MM.1S (cell line): ENCODE measurements around the gene PPP6R3.

Experiments used
- DNase-seq: peaks from one replicate; pipeline ENCODE4 v3.0.0-alpha.2; 2015
- H2AFZ ChIP-seq: fragments of 300-600 bp; sonication (generic); 2 replicates; pipeline ENCODE4 v1.6.0; 2016; ENCODE audit warnings: antibody characterized with exemption, low read length
- H3F3A ChIP-seq: fragments of 300-600 bp; sonication (generic); 2 replicates; pipeline ENCODE4 v1.6.1; 2016; ENCODE audit warnings: mild to moderate bottlenecking, antibody characterized with exemption, low read length, moderate library complexity, mixed read lengths; ENCODE audit not compliant: insufficient read depth
- H3K27ac ChIP-seq: fragments of 300-600 bp; sonication (generic); 2 replicates; pipeline ENCODE4 v1.5.1; 2016; ENCODE audit warnings: mild to moderate bottlenecking, low read length
- H3K27me3 ChIP-seq: fragments of 300-600 bp; sonication (generic); replicated peaks from 2 replicates; pipeline ENCODE4 v1.6.0; 2016; ENCODE audit warnings: low read length; ENCODE audit not compliant: insufficient read depth
- H3K36me3 ChIP-seq: fragments of 300-600 bp; sonication (generic); replicated peaks from 2 replicates; pipeline ENCODE4 v1.6.1; 2016; ENCODE audit warnings: mild to moderate bottlenecking, low read length, mixed read lengths; ENCODE audit not compliant: insufficient read depth
- H3K4me1 ChIP-seq: fragments of 300-600 bp; sonication (generic); 2 replicates; pipeline ENCODE4 v1.6.1; 2016; ENCODE audit warnings: low read length, mixed read lengths
- H3K4me2 ChIP-seq: fragments of 300-600 bp; sonication (generic); 2 replicates; pipeline ENCODE4 v1.6.0; 2016; ENCODE audit warnings: low read depth, low read length
- H3K4me3 ChIP-seq: fragments of 300-600 bp; sonication (generic); 2 replicates; pipeline ENCODE4 v1.5.1; 2016; ENCODE audit warnings: low read length, mixed read lengths
- H3K79me2 ChIP-seq: fragments of 300-600 bp; sonication (generic); 2 replicates; pipeline ENCODE4 v1.6.1; 2016; ENCODE audit warnings: mixed run types, low read length, mixed read lengths
- H3K9ac ChIP-seq: fragments of 300-600 bp; sonication (generic); 2 replicates; pipeline ENCODE4 v1.6.1; 2016; ENCODE audit warnings: low read length, mixed read lengths
- H3K9me2 ChIP-seq: fragments of 300-600 bp; sonication (generic); replicated peaks from 2 replicates; pipeline ENCODE4 v1.6.1; 2016; ENCODE audit warnings: mild to moderate bottlenecking, low read length, mixed read lengths; ENCODE audit not compliant: insufficient read depth
- H3K9me3 ChIP-seq: fragments of 300-600 bp; sonication (generic); replicated peaks from 2 replicates; pipeline ENCODE4 v1.6.1; 2016; ENCODE audit warnings: mild to moderate bottlenecking, low read length, mixed read lengths; ENCODE audit not compliant: insufficient read depth
- H4K20me1 ChIP-seq: fragments of 300-600 bp; sonication (generic); 2 replicates; pipeline ENCODE4 v1.6.1; 2016; ENCODE audit warnings: mild to moderate bottlenecking, low read length, moderate library complexity, mixed read lengths; ENCODE audit not compliant: insufficient read depth
- EZH2 ChIP-seq: fragments of 300-600 bp; sonication (generic); optimal IDR thresholded peaks from 2 replicates; pipeline ENCODE3; 2017; ENCODE audit warnings: low read depth, mild to moderate bottlenecking, antibody characterized with exemption, low read length, mixed read lengths
- EZH2phosphoT487 ChIP-seq: fragments of 300-600 bp; sonication (generic); IDR thresholded peaks from 2 replicates; pipeline ENCODE4 v1.6.1; 2018; ENCODE audit warnings: antibody characterized with exemption, low read length
- TF ChIP-seq, protein P1 (sequence below): fragments of 300-600 bp; sonication (generic); IDR thresholded peaks from 2 replicates; pipeline ENCODE4 v1.5.1; 2016; ENCODE audit warnings: antibody characterized with exemption, low read length, mixed read lengths

The PPP6R3 gene

DNA sequence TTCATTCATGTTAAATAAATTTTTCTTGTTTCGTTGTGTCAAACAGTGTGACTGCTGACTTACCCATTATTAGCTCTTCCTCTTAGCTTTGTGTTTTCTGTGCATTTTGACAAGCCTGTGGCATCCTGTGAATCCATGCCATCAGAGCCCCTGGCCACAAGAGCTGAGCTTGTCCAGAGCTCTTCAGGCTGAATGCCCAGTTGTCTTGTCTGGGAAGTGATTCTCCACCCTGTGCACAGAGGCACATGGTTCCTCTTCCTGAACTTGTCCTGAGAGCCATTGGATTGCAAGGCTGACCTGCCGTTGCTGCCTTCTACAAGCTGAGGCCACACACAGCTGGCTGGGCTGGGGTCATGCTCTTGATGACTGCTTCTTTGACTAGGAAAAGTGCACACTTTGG, 64.1 kb downstream of the PPP6R3 start:
- no peak overlapping the region for H3K4me3 ChIP-seq
- H2AFZ ChIP-seq, result no peak overlapping the region
- DNase-seq, result no peak
- 0 out of 2 replicates have a peak, but pooled peaks cover under 1% of the 10 kb centered on the region for H3K36me3 ChIP-seq
- no peaks in the 10 kb centered on the region for H3K9me2 ChIP-seq
- no peak overlapping the region for H3K9ac ChIP-seq
- H3K79me2 ChIP-seq, result peaks cover 95% of the 10 kb centered on the region
- no peak overlapping the region for H3K27ac ChIP-seq
- no peaks in the 10 kb centered on the region for H3K27me3 ChIP-seq
- no peaks in the 10 kb centered on the region for H3K9me3 ChIP-seq
- no peaks in the 10 kb centered on the region for H3F3A ChIP-seq
- H3K4me2 ChIP-seq, result no peak overlapping the region
- H4K20me1 ChIP-seq, result no peaks in the 10 kb centered on the region; the same call in 1 of the 2 replicates
- H3K4me1 ChIP-seq, result no peaks in the 10 kb centered on the region
- TF ChIP-seq, protein P1, sequence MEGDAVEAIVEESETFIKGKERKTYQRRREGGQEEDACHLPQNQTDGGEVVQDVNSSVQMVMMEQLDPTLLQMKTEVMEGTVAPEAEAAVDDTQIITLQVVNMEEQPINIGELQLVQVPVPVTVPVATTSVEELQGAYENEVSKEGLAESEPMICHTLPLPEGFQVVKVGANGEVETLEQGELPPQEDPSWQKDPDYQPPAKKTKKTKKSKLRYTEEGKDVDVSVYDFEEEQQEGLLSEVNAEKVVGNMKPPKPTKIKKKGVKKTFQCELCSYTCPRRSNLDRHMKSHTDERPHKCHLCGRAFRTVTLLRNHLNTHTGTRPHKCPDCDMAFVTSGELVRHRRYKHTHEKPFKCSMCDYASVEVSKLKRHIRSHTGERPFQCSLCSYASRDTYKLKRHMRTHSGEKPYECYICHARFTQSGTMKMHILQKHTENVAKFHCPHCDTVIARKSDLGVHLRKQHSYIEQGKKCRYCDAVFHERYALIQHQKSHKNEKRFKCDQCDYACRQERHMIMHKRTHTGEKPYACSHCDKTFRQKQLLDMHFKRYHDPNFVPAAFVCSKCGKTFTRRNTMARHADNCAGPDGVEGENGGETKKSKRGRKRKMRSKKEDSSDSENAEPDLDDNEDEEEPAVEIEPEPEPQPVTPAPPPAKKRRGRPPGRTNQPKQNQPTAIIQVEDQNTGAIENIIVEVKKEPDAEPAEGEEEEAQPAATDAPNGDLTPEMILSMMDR, result no peak
- TF ChIP-seq EZH2phosphoT487 (no peak), EZH2 (no peak)

DNA sequence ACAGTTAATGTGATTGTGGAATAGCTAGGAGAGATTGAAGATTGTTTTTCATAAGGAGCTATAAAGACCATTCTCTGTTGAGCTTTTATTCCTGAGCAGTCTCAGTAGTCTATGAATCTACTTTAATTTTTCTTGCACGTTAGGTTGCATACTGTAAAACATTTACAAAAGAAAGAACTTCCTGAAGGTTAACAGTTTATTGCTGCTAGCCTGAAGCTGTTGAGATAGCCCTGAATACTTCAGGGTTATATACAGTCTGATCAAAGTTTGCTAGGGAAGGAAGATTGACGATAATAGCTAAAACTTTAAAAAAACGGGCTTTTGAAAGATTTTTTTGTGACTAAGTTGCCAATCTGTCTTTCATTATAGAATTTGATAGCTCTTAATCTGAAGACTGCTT, 64.8 kb downstream of the PPP6R3 start:
- Histone ChIP-seq H3K9ac (no peak overlapping the region), H3K9me3 (no peaks in the 10 kb centered on the region), H3K36me3 (no peaks in the 10 kb centered on the region; the same call in 1 of the 2 replicates)

DNA sequence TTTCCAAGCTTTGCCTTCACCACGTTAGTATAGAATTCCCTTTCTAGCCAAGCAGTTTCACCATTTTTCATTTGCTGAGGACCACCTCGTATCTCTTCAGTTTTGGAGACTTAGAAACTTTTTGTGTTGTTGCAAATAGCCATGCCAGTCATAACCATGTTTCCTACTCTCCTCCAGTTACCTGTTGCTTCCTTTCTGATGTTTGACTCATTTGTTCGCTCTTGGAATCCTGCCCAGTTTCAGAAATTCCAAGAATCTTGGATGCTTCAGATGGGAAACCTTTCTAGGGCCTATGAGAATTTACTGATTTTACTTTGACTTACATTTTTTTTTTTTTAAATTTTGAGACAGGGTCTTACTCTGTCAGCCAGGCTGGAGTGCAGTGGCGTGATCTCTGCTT, 65.4 kb downstream of the PPP6R3 start:
- Histone ChIP-seq H4K20me1 (no peaks in the 10 kb centered on the region; the same call in 1 of the 2 replicates), H3K9me3 (no peaks in the 10 kb centered on the region), H3K4me2 (no peak overlapping the region), H3K9me2 (no peaks in the 10 kb centered on the region), H3K27me3 (no peaks in the 10 kb centered on the region), H3K79me2 (peaks cover 97% of the 10 kb centered on the region), H3K4me3 (no peak overlapping the region), H3K36me3 (no peaks in the 10 kb centered on the region; the same call in 1 of the 2 replicates), H3K27ac (no peak overlapping the region), H3K4me1 (no peaks in the 10 kb centered on the region), H3K9ac (no peak overlapping the region), H2AFZ (no peak overlapping the region), H3F3A (no peaks in the 10 kb centered on the region)
- TF ChIP-seq, protein P1, result no peak
- TF ChIP-seq EZH2phosphoT487, result no peak
- TF ChIP-seq EZH2, result no peak
- no peak for DNase-seq

More for the DNA sequence above, 64.8 kb downstream of the PPP6R3 start:
- no peak overlapping the region for H2AFZ ChIP-seq
- H3K4me2 ChIP-seq, result no peak overlapping the region
- H4K20me1 ChIP-seq, result no peaks in the 10 kb centered on the region; the same call in 1 of the 2 replicates
- no peak overlapping the region for H3K4me3 ChIP-seq
- no peaks in the 10 kb centered on the region for H3K4me1 ChIP-seq
- H3K9me2 ChIP-seq, result no peaks in the 10 kb centered on the region
- TF ChIP-seq EZH2, result no peak
- TF ChIP-seq, protein P1, result no peak
- TF ChIP-seq EZH2phosphoT487, result no peak
- H3F3A ChIP-seq, result no peaks in the 10 kb centered on the region
- H3K79me2 ChIP-seq, result peaks cover 95% of the 10 kb centered on the region
- no peaks in the 10 kb centered on the region for H3K27me3 ChIP-seq
- no peak for DNase-seq
- no peak overlapping the region for H3K27ac ChIP-seq
